ENCODE data around the gene MYO1D. TPM values are rescaled to one million over a fixed set of nuclear protein-coding genes. Genes with fewer than 3 reads are reported as not detected.

Gene MYO1D
- total and polyA plus RNA-seq, 2 donors (not counting 3 experiments of a cell fraction or from before 2014, with no cell fraction given) = 37.8 to 85.5 TPM

DNA sequence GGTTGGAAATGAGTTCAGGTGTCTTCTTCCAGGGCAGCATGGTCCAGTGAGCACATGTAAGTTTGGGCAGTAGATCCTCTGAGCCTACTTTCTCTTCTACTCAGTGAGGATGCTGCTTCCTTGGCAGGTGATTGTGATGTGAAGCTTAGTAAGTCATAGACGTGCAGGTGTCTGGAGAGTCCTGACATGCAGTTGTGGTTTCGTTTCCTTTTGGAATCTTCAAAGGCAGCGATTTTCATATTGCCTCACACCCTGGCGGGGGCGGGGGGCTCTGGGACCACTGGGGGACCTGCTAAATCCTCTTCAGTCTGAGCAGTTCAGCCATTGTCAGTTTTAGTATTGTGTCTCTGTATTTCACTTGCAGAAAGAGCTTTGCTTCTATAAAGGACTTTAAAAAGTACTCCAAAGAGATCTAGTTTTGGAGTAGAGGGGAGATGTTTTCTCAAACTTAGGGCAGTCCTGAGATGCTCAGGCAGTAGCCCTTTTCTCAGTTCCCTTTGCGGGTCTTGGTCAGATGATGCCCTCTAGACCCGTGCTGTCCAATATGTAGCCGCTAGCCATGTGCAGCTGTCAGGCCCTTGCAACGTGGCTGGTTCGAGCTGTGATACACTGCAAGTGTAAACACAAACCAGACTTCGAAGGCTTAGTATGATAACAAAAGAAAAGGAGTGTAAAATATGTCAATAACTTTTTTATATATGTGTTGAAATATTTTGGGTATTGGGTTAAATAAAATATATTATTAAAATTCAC is 394.2 kb downstream of the MYO1D start:
- no peak for FAIRE-seq
- Histone ChIP-seq H3K4me3 (replicated peaks in 1 of 3; ENCODE audit: insufficient read depth in 1 of 3, low read depth in 1 of 3, low read length in 3 of 3) (no peak overlapping the region), H3K9me3 (replicated peaks; ENCODE audit: control insufficient read depth, insufficient read depth, low read length) (no peaks in the 10 kb centered on the region), H3K9ac (replicated peaks; ENCODE audit: extremely low read depth, insufficient read depth, low read length) (no peak overlapping the region), H3K36me3 (ENCODE audit: control insufficient read depth in 2 of 2, extremely low read depth in 1 of 2, insufficient read depth in 2 of 2, low read length in 2 of 2) (peaks cover 10 to 31% of the 10 kb centered on the region in 2 experiments), H3K9me1 (replicated peaks; ENCODE audit: control insufficient read depth, extremely low read depth, insufficient read depth, low read length) (no peaks in the 10 kb centered on the region), H3K27me3 (ENCODE audit: control insufficient read depth in 2 of 2, insufficient read depth in 2 of 2, low read length in 2 of 2) (no peaks in the 10 kb centered on the region), H3K4me2 (ENCODE audit: insufficient read depth, low read length) (no peak overlapping the region), H3K27ac (ENCODE audit: insufficient read depth, low read depth, low read length) (no peak overlapping the region), H4K20me1 (replicated peaks; ENCODE audit: control insufficient read depth, extremely low read depth, insufficient read depth, low read length) (no peaks in the 10 kb centered on the region), H3K4me1 (ENCODE audit: control insufficient read depth, extremely low read depth, insufficient read depth, low read length) (peaks cover 4% of the 10 kb centered on the region), H3K79me2 (ENCODE audit: control insufficient read depth, insufficient read depth, low read length) (no peaks in the 10 kb centered on the region), H2AFZ (ENCODE audit: low read depth, low read length) (no peak overlapping the region)
- BruUV-seq (replicated peaks) = no TSS peak
- POLR2A ChIA-PET = no interaction called here
- no peak for DNase-seq (ENCODE audit: low read depth, low spot score)
- TF ChIP-seq, protein P1, sequence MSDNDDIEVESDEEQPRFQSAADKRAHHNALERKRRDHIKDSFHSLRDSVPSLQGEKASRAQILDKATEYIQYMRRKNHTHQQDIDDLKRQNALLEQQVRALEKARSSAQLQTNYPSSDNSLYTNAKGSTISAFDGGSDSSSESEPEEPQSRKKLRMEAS (IDR thresholded peaks at IDR 0.05; ENCODE audit: insufficient read depth, insufficient read length) = no peak
- no peak for TF ChIP-seq JUN (IDR thresholded peaks at IDR 0.05; ENCODE audit: borderline replicate concordance, insufficient read depth, insufficient read length, low read depth)
- no peak for TF ChIP-seq POLR2AphosphoS5 (IDR thresholded peaks at IDR 0.05; ENCODE audit: insufficient read depth, low read depth, low read length)
- no peak for TF ChIP-seq MYC (IDR thresholded peaks at IDR 0.05; ENCODE audit: low read depth, low read length)
- TF ChIP-seq, protein P2, sequence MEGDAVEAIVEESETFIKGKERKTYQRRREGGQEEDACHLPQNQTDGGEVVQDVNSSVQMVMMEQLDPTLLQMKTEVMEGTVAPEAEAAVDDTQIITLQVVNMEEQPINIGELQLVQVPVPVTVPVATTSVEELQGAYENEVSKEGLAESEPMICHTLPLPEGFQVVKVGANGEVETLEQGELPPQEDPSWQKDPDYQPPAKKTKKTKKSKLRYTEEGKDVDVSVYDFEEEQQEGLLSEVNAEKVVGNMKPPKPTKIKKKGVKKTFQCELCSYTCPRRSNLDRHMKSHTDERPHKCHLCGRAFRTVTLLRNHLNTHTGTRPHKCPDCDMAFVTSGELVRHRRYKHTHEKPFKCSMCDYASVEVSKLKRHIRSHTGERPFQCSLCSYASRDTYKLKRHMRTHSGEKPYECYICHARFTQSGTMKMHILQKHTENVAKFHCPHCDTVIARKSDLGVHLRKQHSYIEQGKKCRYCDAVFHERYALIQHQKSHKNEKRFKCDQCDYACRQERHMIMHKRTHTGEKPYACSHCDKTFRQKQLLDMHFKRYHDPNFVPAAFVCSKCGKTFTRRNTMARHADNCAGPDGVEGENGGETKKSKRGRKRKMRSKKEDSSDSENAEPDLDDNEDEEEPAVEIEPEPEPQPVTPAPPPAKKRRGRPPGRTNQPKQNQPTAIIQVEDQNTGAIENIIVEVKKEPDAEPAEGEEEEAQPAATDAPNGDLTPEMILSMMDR (IDR thresholded peaks at IDR 0.05; ENCODE audit: extremely low read depth in 1 of 2, insufficient read depth in 1 of 2, low read depth in 1 of 2, low read length in 2 of 2) = no peak
- TF ChIP-seq GATA2 (IDR thresholded peaks at IDR 0.05; ENCODE audit: insufficient read depth, insufficient read length, low read depth, low read length) = no peak
- TF ChIP-seq EZH2 (IDR thresholded peaks at IDR 0.05; ENCODE audit: borderline replicate concordance, low read depth, low read length, severe bottlenecking) = no peak
- no peak for TF ChIP-seq FOS (IDR thresholded peaks at IDR 0.05; ENCODE audit: borderline replicate concordance, insufficient read depth, low read length)
- no peak for TF ChIP-seq POLR2A (IDR thresholded peaks at IDR 0.05; ENCODE audit: low read depth, low read length)
- intact Hi-C loops (cut with micrococcal nuclease) (loop anchor here (1.0 to 10.0 kb wide), 4 partner anchors 175 to 512 kb away; partner anchors contain the start of genes MYO1D and SPACA3), dilution Hi-C loops (cut with MboI; ENCODE audit: extremely low pct_ligation_motif_present, low sequenced_read_pairs) (no loop called here)
- CTCF ChIA-PET = interaction anchor here (0.7 to 6.6 kb wide), 15 partner anchors 10 to 516 kb away, joined by 3 to 41 read pairs (median 4); partner anchors contain the start of gene MYO1D
